HG03039 (cell line): Measurements from ENCODE around the gene PLCXD1.
"Not testable (repeated sequence)": the region's sequence is repeated elsewhere in the genome, so short reads cannot be mapped to it uniquely, and the experiment has no call there.

Experiments used
- ATAC-seq: cut with Tn5 transposase; IDR thresholded peaks from one replicate; pipeline ENCODE4 v1.9.1; 2021; ENCODE audit warnings: mild to moderate bottlenecking, moderate library complexity; ENCODE audit not compliant: unreplicated experiment

The PLCXD1 gene, protein sequence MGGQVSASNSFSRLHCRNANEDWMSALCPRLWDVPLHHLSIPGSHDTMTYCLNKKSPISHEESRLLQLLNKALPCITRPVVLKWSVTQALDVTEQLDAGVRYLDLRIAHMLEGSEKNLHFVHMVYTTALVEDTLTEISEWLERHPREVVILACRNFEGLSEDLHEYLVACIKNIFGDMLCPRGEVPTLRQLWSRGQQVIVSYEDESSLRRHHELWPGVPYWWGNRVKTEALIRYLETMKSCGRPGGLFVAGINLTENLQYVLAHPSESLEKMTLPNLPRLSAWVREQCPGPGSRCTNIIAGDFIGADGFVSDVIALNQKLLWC

DNA sequence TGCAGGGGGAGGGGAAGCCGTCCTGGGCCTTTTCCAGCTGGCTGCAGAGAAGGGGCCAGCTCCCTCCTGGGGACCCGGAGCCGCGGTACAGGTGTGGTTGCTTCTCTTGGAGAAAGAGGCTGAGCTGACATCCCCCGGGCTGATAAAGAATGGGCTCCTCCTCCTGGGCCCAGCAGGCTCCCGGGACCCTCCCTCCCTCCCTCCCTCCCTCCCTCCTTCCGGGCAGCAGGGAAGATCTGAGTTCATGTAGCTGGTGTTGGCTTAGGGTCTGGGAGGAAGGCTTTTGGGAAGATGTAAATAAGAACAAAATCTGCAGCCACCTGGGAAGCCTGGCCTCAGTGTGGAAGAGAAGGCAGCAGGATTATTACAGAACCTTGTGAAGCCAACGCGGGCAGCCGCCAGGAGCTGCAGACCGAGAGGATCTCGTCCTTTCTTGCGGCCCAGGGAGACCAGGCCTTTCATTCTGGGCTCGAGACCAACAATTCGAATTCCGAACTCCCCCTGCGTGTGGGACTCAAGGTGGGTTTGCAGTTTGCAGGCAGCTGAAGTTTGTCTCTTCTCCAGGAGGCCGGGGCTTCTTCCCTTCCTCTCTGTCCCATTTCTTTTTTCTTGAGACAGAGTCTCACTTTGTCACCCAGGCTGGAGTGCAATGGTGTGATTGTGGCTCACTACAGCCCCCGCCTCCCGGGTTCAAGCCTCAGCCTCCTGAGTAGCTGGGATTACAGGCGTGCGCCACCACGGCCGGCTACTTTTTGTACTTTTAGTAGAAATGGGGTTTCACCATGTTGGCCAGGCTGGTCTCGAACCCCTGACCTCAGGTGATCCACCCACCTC lies at the start of gene PLCXD1:
PLCXD1 (plus strand) TSS at position 216 of the 834 bp plus-strand sequence. CDS start 2,807 bp downstream, outside the sequence.
- no peak for ATAC-seq

DNA sequence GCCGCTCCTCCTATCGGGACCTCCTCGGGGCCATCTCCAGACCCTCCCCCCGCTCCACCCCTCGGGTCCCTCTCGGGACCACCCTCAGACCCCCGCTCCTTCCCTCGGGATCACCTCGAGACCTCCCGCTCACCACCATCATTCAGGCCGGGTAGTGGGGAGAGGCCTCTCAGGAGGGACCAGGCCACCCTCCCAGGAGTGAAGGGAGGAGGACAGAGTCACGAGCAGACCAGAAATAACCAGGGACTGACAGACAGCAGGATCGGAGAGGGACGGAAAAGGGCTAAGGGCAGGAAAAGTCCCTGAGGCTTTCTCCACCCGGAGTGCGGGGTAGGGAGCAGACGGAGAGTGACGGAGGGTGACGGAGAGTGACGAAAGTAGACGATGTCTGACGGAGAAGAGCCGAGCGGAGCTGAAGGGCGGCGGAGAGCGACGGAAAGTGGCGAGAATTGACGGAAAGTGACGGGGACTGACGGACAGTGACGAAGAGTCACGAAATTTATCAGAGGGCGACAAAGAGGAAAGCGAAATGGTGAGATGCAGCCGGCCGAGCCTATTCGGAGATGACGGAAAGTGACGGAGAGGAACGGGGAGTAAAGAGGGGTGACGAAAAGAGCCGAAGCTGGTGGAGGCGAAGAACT lies 49.4 kb upstream of the PLCXD1 start:
- ATAC-seq = not testable (repeated sequence)

DNA sequence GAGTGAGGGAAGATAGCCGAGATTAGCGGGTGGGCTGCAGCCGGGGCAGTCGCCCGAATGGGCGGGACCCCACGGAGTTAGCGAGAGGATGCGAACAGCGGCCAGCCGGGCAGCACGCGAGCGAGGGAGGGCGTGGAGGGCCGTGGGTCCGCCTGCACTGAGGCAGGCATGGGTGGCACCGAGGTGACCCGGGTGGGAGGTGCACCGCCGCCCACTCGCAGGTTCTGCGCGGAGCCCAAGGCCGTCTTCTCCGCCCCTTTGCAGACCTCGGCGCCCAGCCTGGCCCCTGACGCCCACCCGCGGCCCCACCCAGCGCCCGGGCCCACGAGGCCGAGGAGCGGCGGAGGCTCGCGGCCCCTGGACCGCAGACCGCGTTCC lies 48.9 kb upstream of the PLCXD1 start:
- not testable (repeated sequence) for ATAC-seq

DNA sequence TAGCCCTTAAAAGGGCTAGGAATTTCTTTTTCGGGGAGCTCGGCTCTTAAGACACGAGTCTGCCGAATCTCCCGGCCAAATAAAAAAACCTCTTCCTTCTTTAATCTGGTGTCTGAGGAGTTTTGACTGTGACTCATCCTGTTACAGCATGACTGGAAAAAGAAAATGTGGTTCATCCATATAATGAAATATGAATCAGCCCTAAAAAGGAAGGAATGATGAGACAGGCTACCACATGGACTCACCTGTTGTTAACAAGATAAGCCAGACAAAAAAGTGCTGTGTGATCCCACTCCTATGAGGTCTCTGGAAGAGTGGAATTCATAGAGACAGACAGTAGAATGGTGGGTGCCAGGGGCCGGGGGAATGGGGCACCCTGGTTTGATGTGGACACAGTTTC lies 45.0 kb upstream of the PLCXD1 start:
- ATAC-seq = not testable (repeated sequence)

DNA sequence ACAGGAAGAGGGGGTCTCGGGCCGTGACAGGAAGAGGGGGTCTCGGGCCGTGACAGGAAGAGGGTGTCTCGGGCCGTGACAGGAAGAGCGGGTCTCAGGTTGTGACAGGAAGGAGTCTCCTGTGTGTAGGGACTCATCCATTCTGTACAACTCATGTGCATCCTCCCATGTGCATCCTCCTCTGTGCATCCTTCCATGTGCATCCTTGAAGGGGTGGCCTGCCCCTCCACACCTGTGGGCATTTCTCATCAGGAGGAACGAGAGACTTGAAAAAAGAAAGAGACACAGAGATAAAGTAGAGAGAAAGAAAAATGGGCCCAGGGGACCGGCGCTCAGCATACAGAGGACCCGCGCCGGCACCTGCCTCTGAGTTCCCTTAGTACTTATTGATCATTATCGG lies 30.2 kb upstream of the PLCXD1 start:
- ATAC-seq = no peak

DNA sequence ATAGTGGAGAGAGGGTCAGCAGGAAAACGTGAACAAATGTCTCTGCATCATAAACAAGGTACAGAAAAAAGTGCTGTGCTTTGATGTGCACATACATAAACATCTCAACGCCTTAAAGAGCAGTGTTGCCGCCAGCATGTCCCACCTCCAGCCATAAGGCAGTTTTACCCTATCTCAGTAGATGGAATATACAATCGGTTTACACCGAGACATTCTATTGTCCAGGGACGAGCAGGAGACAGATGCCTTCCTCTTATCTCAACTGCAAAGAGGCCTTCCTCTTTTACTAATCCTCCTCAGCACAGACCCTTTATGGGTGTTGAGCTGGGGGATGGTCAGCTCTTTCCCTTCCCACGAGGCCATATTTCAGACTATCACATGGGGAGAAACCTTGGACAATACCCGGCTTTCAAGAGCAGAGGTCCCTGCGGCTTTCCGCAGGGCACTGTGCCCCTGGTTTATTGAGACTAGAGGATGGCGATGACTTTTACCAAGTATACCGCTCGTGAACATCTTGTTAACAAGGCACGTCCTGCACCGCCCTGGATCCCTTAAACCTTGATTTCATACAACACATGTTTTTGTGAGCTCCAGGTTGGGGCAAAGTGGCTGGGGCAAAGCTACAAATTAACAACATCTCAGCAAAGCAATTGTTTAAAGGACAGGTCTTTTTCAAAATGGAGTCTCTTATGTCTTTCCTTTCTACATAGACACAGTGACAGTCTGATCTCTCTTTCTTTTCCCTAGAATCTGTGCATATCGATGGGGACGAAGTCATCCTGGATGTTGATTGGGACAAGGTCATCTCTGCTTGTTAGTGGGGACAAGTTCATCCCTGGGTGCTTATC lies 29.6 kb upstream of the PLCXD1 start:
- not testable (repeated sequence) for ATAC-seq

DNA sequence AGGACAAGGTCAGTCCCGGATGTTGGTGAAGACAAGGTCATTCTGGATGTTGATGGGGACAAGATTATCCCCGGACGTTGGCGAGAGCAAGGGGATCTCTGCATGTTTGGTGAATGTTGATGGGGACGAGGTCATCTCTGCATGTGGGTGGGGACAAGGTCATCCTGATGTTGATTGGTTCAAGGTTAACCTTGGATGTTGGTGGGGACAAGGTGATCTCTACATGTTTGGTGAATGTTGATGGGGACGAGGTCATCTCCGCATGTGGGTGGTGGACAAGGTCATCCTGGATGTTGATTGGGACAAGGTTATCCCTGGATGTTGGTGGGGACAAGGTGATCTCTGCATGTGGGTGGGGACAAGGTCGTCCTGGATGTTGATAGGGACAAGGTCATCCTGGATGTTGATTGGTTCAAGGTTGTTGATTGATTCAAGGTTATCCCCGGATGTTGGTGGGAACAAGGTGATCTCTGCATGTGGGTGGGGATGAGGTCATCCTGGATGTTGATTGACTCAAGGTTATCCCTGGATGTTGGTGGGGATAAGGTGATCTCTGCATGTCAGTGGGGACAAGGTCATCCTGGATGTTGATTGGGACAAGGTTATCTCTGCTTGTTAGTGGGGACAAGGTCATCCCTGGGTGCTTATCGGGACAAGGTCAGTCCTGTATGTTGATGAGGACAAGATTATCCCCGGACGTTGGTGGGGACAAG lies 28.8 kb upstream of the PLCXD1 start:
- ATAC-seq = no peak

DNA sequence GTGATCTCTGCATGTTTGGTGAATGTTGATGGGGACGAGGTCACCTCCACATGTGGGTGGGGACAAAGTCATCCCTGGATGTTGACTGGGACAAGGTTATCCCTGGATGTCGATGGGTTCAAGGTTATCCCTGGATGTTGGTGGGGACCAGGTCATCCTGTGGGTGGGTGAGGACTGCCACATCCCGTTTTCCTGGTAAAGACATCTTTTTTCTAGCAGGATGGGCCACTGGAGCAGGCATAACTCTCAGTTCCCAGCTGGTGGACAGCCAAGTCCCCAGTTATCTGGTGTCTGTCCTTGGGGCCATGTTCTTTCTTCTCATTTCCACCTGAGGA lies 28.3 kb upstream of the PLCXD1 start:
- ATAC-seq = no peak

DNA sequence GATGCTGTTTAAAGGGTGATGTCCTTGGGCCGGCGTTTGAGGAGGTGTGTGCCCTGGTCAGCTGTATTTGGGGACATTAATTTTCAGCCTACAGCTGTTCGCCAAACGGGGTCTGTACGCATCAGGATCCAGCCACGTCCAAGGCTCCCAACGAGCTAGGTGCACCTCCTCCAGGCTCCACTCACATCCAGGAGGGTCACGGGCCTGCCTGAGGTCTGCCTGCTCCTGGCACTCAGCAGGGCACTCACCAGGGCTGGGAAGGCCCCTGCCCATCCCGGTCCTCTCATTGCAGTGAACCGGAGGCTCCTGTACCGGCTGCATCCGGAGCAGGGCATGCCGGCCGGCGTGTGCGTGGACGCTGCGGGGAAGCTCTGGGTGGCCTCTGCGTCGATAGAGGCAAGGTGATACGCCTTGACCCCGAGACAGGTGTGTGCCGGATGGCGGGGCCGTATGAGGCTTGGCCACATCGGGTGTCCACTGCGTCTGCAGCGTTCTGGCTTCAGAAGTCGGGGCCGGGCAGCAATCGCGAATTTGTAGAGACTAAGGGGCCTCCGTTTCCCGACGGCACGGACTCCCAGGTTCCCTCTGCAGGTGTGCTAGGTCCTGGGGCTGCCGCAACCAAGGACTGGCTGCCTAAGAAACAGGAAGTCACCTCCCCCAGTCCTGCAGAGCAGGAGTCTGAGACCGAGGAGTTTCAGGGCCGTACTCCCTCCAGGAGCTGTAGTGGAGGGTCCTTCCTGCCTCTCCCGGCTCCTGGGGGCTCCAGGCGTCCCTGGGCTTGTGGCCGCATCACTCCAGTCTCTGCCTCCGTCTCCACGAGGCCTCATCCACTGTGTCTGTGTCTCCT lies 27.5 kb upstream of the PLCXD1 start:
- no peak for ATAC-seq

DNA sequence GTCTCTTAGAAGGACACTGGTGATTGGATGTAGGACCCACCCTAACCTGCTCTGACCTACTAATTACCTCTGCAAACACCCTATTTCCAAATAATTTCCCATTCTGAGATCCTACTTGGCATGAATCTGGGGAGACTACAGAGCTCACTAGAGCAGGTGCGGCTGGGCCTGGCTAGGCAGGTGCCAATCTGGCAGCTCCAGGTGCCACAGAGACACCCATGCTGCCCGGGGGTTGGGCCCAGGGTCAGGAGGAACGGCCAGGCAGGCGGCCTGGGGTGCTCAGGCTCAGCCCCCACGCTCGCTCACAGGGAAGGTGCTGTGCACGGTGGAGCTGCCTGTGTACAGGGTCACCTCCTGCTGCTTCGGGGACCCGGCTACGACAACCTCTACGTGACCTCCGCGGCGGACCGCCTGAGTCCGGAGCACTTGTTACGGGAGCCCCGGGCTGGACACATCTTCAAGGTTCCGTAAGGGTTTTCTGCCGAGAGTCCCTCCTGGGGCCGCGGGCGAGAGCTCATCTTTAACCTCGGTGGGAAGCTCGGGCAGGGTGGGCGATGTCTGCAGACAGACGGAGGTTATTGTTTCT lies 26.5 kb upstream of the PLCXD1 start:
- no peak for ATAC-seq

DNA sequence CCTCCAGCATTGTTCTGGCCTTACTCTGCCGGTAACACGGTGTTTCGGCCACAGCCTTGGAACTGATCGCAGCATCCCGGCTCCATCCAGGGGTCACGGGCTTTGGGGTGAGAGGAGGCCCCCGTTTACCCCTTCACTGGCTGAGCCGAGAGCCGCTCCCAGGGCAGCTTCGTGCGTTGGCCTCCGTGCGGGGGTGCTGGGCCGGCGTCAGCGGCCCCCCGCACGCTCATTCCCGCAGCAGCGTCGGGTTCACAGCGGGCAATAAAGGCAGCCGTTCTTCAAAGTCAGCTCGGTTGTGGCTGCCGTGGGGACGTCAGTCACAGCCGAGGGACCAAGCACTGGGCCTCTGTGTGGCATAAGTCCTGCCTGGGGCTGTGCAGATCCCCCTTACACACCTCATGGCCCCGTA lies 25.3 kb upstream of the PLCXD1 start:
- no peak for ATAC-seq

DNA sequence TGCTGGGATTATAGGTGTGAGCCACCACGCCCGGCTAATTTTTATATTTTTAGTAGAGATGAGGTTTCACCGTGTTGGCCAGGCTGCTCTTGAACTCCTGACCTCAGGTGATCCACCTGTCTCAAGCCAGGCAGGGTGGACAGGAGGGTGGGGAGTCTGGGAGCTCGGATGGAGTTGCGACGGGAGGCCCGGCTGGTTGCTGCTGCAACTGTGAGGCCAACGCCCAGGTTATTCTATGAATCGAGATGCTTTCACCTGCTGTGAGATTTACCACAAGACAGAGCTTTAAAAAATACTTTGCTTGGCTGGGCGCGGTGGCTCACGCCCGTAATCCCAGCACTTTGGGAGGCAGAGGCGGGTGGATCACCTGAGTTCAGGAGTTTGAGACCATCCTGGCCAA lies 24.1 kb upstream of the PLCXD1 start:
- ATAC-seq = not testable (repeated sequence)

DNA sequence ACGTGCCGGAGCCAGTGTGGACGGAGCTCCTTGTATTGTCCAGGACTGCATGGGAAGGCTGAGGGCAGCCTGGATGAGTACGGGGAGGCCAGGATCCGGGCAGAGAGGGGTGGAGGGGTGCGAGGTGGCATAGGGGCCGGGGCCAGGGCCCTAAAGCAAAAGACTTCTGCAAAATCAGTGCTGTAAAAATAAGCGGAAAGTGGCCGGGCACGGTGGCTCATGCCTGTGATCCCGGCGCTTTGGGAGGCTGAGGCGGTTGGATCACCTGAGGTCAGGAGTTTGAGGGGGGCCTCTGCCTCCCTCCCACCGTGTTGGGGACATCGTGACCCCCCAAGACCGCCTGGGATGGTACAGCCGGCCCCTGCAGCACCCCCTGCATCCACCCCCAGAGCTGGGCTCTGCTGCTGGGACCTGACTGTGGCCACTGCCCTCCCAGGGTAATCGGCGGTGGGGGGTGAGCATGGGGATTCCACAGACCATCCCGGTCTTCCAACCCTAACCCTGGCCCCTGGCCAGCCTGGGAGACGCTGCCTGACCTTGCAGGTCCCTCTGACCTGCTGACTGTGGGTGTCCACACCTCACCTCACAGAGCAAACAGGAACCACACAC lies 23.4 kb upstream of the PLCXD1 start:
- ATAC-seq = no peak

DNA sequence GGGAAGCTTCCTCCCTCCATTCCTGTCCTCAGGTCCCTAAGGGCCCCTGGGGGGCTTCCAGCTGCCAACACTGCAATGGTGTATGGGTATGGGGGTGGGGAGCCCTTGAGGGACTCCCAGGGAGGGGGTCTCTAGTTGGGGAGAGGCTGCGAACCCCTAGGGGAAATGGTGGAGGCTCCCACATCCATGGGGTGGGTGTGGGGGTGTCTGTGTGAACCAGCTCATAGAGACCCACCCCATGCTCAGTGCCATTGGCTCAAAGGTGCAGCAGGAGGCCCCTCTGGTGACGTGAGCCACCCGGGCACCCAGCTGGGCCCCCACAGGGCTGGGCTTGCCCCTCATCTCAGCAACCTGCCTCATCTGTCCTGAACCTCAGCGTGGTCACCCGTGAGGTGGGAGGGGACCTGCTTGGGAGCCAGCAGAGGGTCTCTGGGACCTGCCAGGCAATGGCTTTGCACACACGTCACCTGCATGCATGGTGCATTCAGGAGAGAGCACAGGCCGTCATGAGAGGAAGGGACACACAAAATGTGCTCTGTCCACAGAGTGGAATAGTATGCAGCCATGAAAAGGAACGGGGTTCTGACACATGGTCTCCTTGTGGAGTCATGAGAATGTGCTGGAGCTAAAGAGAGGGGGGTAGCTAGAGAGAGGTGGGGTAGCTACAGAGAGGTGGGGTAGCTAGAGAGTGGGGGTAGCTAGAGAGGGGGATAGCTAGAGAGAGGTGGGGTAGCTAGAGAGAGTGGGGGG lies 22.7 kb upstream of the PLCXD1 start:
- no peak for ATAC-seq

DNA sequence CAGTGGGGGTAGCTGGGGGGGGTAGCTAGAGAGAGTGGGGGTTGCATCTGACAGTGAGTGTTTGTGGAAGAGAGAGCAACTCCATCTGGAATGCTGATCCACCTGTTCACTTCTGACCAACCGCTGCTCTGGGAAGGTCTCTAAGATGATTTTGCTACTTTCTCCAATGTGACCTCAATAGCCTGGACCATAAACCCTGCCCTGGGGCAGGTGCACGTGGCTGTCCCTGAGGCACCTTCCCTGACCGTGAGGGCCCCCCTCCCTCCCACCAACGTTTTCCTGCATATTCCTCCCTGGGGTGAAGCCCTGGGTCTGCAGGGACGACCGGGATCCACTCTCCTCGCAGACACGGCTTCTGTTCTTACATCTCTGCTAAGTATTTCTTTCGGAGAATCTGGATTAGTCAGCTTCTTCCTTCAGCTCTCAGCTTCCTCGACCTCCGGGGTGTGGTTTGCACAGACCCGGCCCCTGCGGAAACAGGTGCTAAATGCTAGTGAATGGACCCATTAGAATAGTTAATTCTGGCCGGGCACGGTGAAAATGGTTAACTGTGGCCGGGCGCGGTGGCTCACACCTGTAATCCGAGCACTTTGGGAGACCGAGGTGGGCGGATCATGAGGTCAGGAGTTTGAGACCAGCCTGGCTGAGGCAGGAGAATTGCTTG lies 21.4 kb upstream of the PLCXD1 start:
- ATAC-seq = no peak

DNA sequence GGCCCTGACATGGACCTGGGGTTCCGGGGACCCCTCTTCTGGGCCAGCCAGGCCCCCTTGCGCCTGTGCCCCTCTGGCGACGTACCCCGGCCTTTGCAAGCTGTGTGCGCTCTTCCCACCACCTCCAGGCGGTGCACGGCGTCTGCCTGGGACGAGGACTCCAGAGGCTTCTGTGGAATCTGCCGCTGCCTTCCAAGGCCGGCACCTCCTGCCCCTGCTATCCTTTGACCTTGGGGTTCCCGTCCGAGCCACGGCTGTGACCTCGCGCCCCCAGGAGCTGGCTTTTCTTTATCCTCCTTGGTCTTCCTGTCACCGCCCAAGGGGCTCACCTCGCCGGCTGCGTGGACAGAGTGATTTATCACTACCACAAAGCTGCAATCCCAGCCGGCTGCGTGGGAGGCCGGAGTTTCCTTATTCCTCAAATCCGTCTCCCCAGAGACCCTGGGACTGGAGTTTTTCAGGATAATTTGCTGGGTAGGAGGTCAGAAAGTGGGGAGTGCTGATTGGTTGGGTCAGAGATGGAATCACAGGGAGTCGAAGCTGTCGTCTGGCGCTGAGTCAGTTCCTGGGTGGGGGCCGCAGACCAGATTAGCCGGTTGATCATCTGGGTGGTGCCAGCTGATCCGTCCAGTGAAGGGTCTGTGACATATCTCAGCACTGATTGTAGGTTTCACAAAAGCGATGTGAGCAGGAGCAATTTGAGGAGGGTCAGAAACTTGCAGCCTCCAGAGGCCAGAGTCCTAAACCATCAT lies 19.8 kb upstream of the PLCXD1 start:
- no peak for ATAC-seq

DNA sequence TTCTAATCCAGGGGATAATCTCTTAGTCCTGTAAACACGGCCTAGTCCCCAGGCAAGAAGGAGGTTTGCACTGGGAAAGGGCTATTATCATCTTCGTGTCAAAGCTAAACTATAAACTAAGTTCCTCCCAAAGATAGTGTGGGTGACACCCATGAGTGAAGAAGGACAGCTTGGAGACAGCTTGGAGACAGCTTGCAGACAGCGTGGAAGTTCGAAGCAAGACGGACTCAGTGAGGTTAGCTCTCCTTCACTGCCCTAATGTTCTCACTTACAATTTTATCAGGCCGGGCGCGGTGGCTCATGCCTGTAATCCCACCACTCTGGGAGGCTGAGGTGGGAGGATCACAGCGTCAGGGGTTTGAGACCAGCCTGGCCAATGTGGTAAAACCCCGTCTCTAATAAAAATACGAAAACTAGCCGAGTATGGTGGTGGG lies 19.2 kb upstream of the PLCXD1 start:
- ATAC-seq = no peak
